HTR-8/SVneo (cell line): Measurements from ENCODE around the gene ZIM2.
"Not testable (repeated sequence)": the region's sequence is repeated elsewhere in the genome, so short reads cannot be mapped to it uniquely, and the experiment has no call there.

Experiments
- DNase-seq: peaks from one replicate; pipeline ENCODE4 v3.0.0; 2011; ENCODE audit warnings: low spot score, mixed read lengths; ENCODE audit not compliant: insufficient read length
- FAIRE-seq: peaks from 2 replicates; lab custom pipeline; 2011; peaks lifted over from hg19 to GRCh38; lab: Jason Lieb, UNC

The ZIM2 gene

DNA sequence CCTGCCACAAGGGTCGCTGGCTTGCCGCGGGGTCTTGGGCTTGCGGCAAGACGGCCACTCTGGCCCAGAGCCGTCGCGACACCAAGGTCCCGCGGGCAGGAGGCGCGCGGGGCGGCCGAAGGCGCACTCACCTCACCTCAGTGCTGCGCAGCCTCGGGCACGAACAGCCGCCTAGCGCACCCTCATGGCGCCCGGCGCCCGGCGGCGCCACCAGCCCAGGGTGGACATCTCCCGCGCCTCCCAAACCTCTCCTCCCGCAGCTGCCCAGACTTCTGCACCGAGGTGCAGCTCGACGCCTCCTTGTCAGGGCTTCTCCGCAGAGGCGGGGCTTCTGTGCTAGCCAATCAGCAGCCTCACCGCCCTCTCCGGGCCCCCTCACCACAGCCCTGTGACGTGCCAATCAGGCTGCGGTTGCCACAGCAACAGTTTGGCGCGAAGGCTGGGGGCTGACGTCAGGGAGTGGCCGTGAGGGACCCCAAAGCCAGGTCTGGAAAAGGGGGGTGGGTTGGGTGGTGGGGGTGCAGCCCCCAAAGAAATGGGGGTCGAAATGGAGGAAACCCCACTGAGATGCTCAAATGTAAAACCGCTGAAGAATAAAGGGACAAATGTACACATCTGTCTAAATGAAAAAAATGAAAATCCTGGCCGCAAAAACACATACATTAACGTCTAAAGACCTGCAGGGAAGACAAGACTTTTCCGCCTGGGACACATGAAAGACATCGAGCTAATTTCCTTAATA, at the start of gene ZIM2, which contains the start of gene PEG3:
TSS of gene ZIM2 (minus strand) at position 276 of the 742 bp plus-strand sequence. CDS start 16,449 bp downstream, outside the sequence.
TSS of gene PEG3 (minus strand) at position 276 of the 742 bp plus-strand sequence. CDS start 16,071 bp downstream, outside the sequence.
- FAIRE-seq: no peak
- no peak for DNase-seq

- FAIRE-seq (no peak), DNase-seq (no peak)
Observed at GRCh38 chr19:56885173-56885985, 44.9 kb upstream of the ZIM2 start.

DNA sequence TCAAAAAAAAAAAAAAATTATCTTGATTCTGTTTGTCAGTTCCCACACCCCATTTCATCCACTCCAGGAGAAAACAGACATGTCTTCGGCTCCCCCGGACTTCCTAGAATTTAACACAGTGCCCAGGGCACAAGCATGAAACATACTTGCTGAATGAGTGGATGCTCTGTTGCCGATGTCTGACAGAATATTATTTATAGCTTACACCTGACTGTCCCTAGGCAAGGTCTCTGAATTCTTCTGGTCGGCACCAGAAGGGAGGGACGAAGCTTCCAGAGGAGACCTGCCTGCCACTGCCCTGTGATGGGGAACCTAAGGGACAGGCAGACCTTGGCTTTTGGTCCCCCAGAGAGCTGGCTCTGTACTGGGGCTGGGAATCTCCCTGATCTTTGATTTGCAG, 43.9 kb upstream of the ZIM2 start:
- DNase-seq: no peak
- FAIRE-seq: no peak

GRCh38 chr19:56880592-56881190, 40.2 kb upstream of the ZIM2 start:
- no peak for FAIRE-seq

DNA sequence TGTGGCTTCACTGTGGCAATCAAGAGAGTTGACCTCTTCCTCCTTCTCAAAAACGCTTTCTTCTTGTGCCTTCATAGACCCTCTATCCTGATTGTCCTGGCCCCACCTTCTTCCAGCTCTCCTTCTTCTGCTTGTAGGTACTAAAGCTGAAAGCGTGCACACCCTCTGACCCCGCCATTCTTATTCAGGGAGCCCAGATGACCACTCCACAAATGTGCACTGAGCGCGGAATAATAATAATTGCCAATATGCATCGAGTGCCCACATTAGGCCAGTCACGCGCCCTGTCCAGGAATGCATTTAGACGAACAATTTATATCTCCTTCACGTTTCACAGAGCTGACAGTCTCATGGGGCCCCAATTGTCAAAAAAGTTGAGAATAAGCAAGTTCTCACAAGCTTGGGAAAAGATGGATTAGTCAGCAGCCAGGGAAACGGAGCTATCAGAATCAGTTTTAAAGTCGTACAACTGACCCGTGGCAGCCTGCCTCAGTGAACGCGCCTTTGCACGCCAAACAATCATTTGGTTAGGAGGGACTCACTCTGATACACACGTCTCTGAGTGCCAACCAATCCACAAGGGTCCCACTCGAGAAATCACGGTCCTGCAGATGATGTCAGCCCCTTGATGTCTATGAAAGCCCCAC, 36.7 kb upstream of the ZIM2 start:
- FAIRE-seq: no peak
- DNase-seq: no peak

More at GRCh38 chr19:56880592-56881190, 40.2 kb upstream of the ZIM2 start:
- no peak for DNase-seq

GRCh38 chr19:56875717-56876116, 35.2 kb upstream of the ZIM2 start:
- DNase-seq (no peak), FAIRE-seq (no peak)

- DNase-seq (no peak), FAIRE-seq (no peak)
Observed at GRCh38 chr19:56874530-56874929, 34.0 kb upstream of the ZIM2 start.

GRCh38 chr19:56873493-56873892, 33.0 kb upstream of the ZIM2 start:
- DNase-seq: no peak
- FAIRE-seq: peak; percentile 51

- DNase-seq (no peak), FAIRE-seq (no peak)
Observed at GRCh38 chr19:56869886-56870285, 29.4 kb upstream of the ZIM2 start.

DNA sequence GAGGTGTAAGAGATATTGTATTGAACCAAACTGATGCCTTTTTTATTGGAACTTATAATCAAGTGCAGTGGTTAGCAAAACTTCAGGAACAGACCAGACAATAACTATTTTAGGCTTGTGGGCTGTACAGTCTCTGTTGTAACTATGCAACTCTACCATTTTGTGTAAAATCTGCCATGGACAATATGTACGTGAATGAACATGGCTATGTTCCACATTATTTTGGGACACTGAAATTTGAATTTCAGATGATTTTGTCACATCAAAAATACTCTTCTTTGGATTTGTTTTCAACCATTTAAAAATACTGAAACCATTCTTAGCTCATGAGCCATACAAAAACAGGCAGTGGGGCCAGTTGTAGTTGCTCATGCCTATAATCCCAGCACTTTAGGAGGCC, 27.9 kb upstream of the ZIM2 start:
- DNase-seq: no peak
- FAIRE-seq: no peak

GRCh38 chr19:56866538-56866937, 26.0 kb upstream of the ZIM2 start:
- no peak for DNase-seq
- FAIRE-seq: no peak

DNA sequence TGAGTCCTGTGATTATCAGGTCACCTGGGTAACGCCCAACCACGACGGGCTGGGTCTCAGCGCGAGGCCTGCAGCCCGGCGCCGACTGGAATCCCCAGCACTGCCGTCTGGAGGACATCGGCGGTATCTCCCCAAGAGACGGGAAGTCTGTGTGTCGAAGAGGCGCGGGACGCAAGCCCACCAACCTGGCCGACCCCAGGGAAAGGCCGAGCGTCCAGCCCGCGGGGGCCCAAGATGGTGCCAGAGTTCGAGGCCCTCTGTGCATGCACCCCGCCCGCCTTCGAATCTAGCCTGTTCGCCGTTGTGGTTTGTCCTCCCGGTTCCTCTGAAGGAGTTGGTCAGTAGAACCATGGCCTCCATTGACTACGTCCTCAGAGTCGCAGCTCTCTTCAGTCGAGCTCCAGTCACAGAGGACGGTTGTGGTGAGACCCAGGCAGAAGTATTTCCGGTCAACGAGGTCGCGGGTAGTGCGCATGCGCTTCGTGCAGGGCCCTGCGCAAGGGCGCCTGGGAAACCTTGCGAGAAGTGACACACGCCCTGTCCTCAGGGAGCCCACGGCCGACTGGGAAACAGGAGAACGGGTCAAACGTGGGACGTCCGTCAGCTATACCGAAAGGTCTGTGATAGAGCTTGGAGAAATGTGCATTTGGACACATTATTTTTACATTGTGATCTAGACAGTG, 24.1 kb upstream of the ZIM2 start:
- DNase-seq: no peak

GRCh38 chr19:56862741-56863140, 22.2 kb upstream of the ZIM2 start:
- FAIRE-seq (no peak), DNase-seq (no peak)

More for the DNA sequence above, 24.1 kb upstream of the ZIM2 start:
- no peak for FAIRE-seq

GRCh38 chr19:56860409-56860808, 19.9 kb upstream of the ZIM2 start:
- FAIRE-seq, DNase-seq: not testable (repeated sequence)

DNA sequence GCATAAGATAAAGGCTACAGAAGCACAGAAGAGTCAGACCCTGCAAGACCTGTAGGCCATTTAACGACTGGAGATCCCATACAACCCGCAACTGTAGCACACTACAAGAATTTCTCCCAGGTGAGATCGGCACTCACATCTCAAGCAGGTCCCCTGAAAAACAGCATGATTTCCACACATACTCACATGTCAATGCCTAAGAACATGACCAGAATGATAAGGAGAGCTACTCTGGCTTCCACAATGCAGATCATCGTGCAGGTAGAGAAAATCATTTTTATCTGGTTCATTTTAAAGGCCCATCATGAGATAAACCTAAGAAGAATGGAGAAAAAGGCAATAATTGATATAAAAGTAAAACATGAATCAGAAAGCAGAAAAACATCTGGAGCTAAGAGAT, 17.5 kb upstream of the ZIM2 start:
- DNase-seq (no peak), FAIRE-seq (no peak)

DNA sequence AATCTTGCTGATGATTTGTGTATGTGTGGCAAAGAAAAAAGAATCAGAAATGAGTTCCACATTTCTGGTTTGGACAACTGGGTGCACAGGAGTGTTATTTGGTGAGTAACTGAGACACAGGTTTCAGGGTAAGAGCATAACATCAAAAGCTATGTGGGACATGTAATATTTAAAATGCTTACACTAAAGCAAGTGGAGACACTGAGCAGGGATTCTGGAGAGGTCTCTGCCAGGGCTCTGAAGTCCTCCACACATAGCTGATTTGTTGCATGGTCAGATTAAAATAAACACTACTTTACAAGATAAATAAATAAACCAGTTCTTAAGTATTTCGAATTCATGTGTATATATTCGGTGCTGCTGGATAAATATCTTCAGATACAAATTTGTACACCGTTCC, 16.3 kb upstream of the ZIM2 start:
- DNase-seq: no peak
- no peak for FAIRE-seq

- DNase-seq, FAIRE-seq: not testable (repeated sequence)
Observed at GRCh38 chr19:56852361-56852760, 11.8 kb upstream of the ZIM2 start.

GRCh38 chr19:56848166-56848565, 7.6 kb upstream of the ZIM2 start:
- FAIRE-seq: no peak
- DNase-seq: no peak

- FAIRE-seq (no peak), DNase-seq (no peak)
Observed at GRCh38 chr19:56842412-56842811, 1.9 kb upstream of the ZIM2 start.

GRCh38 chr19:56841193-56841543, 642 bp upstream of the ZIM2 start:
- DNase-seq: no peak
- FAIRE-seq: no peak
